Activated CD8-positive, alpha-beta T cell treated with anti-CD3 and anti-CD28 coated beads for 36 hours (primary cell): ENCODE data around the gene SLAMF1. TPM values are rescaled to one million over a fixed set of nuclear protein-coding genes. Genes with fewer than 3 reads are reported as not detected.

ENCODE experiments used
- ATAC-seq: fragments of 200-7000 bp; cut with Tn5 transposase; one replicate; pipeline ENCODE4 v1.10.0; 2021; ENCODE audit warnings: mild to moderate bottlenecking, moderate library complexity
- CTCF ChIA-PET: fragments of 350-600 bp; sonication (Branson Sonifier 250); formaldehyde crosslinking; loops from one replicate; lab custom pipeline; 2021; ENCODE audit warnings: antibody characterized with exemption; lab: Charles Lee
- POLR2A ChIA-PET: fragments of 350-600 bp; sonication (Branson Sonifier 250); formaldehyde crosslinking; loops from one replicate; lab custom pipeline; 2021; ENCODE audit warnings: antibody characterized with exemption; lab: Charles Lee
- DNase-seq: peaks from one replicate; pipeline ENCODE4 v3.0.0-alpha.2; 2020
- H3K27ac Mint-ChIP-seq: one replicate; pipeline ENCODE4 v1.8.0; 2021; ENCODE audit warnings: mild to moderate bottlenecking, mixed read lengths
- H3K27me3 Mint-ChIP-seq: one replicate; pipeline ENCODE4 v1.8.0; 2021; ENCODE audit warnings: mixed read lengths
- H3K36me3 Mint-ChIP-seq: one replicate; pipeline ENCODE4 v1.8.0; 2021; ENCODE audit warnings: low read depth, mixed read lengths
- H3K4me1 Mint-ChIP-seq: one replicate; pipeline ENCODE4 v1.8.0; 2021; ENCODE audit warnings: low read depth, mixed read lengths
- H3K4me3 Mint-ChIP-seq: one replicate; pipeline ENCODE4 v1.8.0; 2021; ENCODE audit warnings: mild to moderate bottlenecking, moderate library complexity, mixed read lengths
- H3K9me3 Mint-ChIP-seq: one replicate; pipeline ENCODE4 v1.8.0; 2021; ENCODE audit warnings: mixed read lengths
- CTCF ChIP-seq: fragments of 200-600 bp; IDR thresholded peaks from one replicate; pipeline ENCODE4 v1.8.0; 2022; ENCODE audit warnings: antibody characterized with exemption, mild to moderate bottlenecking
- intact Hi-C: fragments of 100-400 bp; cut with micrococcal nuclease; formaldehyde crosslinking; loops from one replicate; pipeline ENCODE4 v1.10.0; 2022
- total RNA-seq, 2 experiments: library from RNA; stranded (reverse); gene quantifications; one replicate each; pipeline ENCODE4 v1.2.3, GENCODE V29; 2021

SLAMF1 gene
- total RNA-seq, 2 experiments from 2014 or later: 65.9 to 67.8 TPM

DNA sequence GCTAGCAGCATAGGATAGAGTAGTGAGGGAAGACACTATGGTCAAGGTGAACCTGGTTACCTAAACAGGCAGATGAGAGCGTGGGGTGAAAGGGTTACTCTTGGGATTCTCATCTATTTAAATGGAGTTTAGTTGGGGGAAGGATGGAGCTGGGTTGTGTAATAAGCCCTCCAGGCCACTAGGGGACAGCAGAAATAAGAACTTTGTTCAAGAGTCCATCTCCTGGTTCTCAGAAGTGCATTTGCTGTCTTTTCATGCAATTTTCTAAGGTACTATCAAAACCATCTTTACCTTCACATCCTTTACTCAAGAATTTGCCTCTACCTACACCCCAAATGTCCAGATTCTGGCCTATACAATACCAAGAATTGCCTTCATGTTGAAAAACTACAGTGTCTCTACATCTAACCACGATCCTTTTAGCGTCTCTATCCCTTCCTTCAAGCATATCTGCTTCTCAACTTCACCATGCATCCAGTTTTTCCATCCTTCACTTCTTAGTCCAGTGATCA is 28.0 kb downstream of the SLAMF1 start:
- Mint-ChIP-seq H3K4me1 (peaks cover 56% of the 10 kb centered on the region), H3K4me3 (no peak overlapping the region), H3K9me3 (peaks cover 7% of the 10 kb centered on the region), H3K27me3 (no peaks in the 10 kb centered on the region), H3K36me3 (peaks cover 75% of the 10 kb centered on the region), H3K27ac (peak overlapping the region; percentile 81)
- ATAC-seq (peak; percentile 24), DNase-seq (peak; percentile 63)
- ChIA-PET CTCF (interaction anchor here (0.6 to 4.0 kb wide), 38 partner anchors 10 to 328 kb away, joined by 3 to 34 read pairs (median 4); partner anchors contain the start of gene SLAMF1), POLR2A (interaction anchor here (0.8 to 3.1 kb wide), 6 partner anchors 9 to 62 kb away, joined by 3 to 19 read pairs (median 3); no protein-coding TSS in a partner anchor)
- TF ChIP-seq CTCF: peak; percentile 91
- intact Hi-C loops: loop anchor here (10.0 kb wide), 1 partner anchor 524 kb away; the partner anchor contains the start of gene IGSF8

DNA sequence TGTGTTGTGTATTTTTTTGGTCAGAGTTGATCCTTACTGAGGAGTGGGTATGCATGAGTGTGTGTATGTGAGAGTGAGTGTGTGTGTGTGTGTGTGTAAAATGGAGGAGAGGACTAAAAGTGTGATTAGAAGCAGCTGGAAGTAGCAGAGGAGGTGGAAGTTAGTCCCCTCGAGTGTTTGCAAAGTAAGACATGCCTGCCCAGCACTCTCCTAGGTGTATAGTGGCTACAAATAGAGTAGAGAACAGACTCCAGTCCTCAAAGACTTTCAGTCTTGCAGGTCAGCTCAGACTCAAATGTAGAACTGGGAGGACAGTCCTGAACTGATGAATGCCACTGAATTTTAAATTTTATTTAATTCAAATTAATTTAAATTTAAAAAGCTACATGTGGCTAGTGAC is 28.5 kb downstream of the SLAMF1 start:
- no peak for DNase-seq
- no peak for TF ChIP-seq CTCF
- intact Hi-C loops: loop anchor here (10.0 kb wide), 1 partner anchor 524 kb away; the partner anchor contains the start of gene IGSF8
- ChIA-PET POLR2A (interaction anchor here (0.6 to 3.1 kb wide), 7 partner anchors 9 to 219 kb away, joined by 3 to 19 read pairs (median 3); no protein-coding TSS in a partner anchor), CTCF (interaction anchor here (0.8 to 4.0 kb wide), 28 partner anchors 9 to 216 kb away, joined by 3 to 34 read pairs (median 5); partner anchors contain the start of gene SLAMF1)
- Mint-ChIP-seq H3K27ac (peak overlapping the region; percentile 47), H3K4me3 (no peak overlapping the region), H3K4me1 (peaks cover 53% of the 10 kb centered on the region), H3K36me3 (peaks cover 74% of the 10 kb centered on the region), H3K9me3 (peaks cover 7% of the 10 kb centered on the region), H3K27me3 (no peaks in the 10 kb centered on the region)
- ATAC-seq: no peak

DNA sequence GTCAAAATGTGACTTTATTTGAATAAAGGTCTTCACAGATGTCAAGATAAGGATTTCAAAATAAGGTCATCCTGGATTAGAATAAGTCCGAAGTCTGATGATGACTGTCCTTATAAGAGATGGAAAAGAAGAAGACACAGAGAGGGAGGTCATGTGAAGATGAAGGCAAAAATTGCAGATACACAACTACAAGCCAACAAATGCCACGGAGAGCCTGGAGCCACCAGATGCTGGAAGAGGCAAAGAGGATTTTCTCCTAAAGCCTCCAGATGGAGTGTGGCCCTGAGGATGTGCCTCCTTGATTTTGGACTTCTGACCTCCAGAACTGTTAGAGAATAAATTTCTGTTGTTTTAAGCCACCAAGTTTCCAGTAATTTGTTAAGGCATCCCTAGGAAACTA is 31.2 kb downstream of the SLAMF1 start:
- Mint-ChIP-seq H3K9me3 (peaks cover 7% of the 10 kb centered on the region), H3K36me3 (peaks cover 70% of the 10 kb centered on the region), H3K4me1 (peaks cover 38% of the 10 kb centered on the region), H3K27me3 (no peaks in the 10 kb centered on the region), H3K4me3 (no peak overlapping the region), H3K27ac (no peak overlapping the region)
- intact Hi-C loops: loop anchor here (10.0 kb wide), 1 partner anchor 521 kb away; the partner anchor contains the start of gene IGSF8
- ChIA-PET CTCF (interaction anchor here (0.8 kb wide), 1 partner anchor 9 kb away, joined by 3 read pairs; no protein-coding TSS in a partner anchor), POLR2A (no interaction called here)
- no peak for TF ChIP-seq CTCF
- no peak for DNase-seq
- ATAC-seq: no peak

GRCh38 chr1:160614410-160614809 is 32.4 kb downstream of the SLAMF1 start:
- ChIA-PET CTCF (interaction anchor here (1.0 to 10.6 kb wide), 3 partner anchors 8 to 238 kb away, joined by 3 to 191 read pairs (median 10); no protein-coding TSS in a partner anchor), POLR2A (interaction anchor here (3.3 kb wide), 1 partner anchor 9 kb away, joined by 15 read pairs; no protein-coding TSS in a partner anchor)
- no peak for TF ChIP-seq CTCF
- Mint-ChIP-seq H3K4me3 (no peak overlapping the region), H3K27me3 (no peaks in the 10 kb centered on the region), H3K9me3 (peaks cover 6% of the 10 kb centered on the region), H3K36me3 (peaks cover 72% of the 10 kb centered on the region), H3K4me1 (peaks cover 39% of the 10 kb centered on the region), H3K27ac (no peak overlapping the region)
- intact Hi-C loops: loop anchor here (10.0 kb wide), 1 partner anchor 520 kb away; the partner anchor contains the start of gene IGSF8
- DNase-seq (no peak), ATAC-seq (no peak)
